ENCODE data around the gene C17orf100. TPM values are rescaled to one million over a fixed set of nuclear protein-coding genes. Genes with fewer than 3 reads are reported as not detected.

C17orf100 gene
- total RNA-seq, 2 experiments from 2014 or later: 0.69 to 0.70 TPM

DNA sequence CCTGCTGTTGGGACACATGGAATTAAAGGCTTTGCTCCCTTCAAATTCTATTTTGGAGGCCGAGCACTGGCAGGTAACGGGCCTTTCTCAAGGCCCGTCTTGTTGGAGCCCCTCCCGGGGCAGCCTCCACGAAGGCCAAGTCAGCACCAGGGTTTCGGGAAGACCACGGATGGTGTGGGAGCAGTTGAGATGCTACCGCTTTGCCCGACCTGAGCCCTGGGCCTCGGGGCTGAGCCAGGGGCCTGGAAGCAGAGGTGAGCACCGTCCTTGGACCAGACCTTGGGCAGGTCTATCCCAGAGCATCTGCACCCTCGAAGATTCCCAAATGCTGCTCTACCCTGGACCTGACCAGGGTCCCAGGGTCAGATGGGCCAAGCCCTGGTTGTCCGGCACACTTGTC is 23.0 kb downstream of the C17orf100 start:
- no peak for DNase-seq
- Mint-ChIP-seq H3K4me1 (ENCODE audit: low read depth) (peaks cover 10% of the 10 kb centered on the region), H3K36me3 (ENCODE audit: low read depth) (peaks cover 2% of the 10 kb centered on the region), H3K4me3 (no peak overlapping the region), H3K27me3 (peaks cover 9% of the 10 kb centered on the region), H3K27ac (no peak overlapping the region), H3K9me3 (no peaks in the 10 kb centered on the region)
- Histone ChIP-seq H3K4me3 (ENCODE audit: low read length) (no peak overlapping the region), H3K9me3 (ENCODE audit: control insufficient read depth in 1 of 2, insufficient read depth in 1 of 2, low read length in 2 of 2) (no peaks in the 10 kb centered on the region), H3K27me3 (ENCODE audit: control insufficient read depth in 1 of 2, insufficient read depth in 2 of 2, low read length in 2 of 2) (peaks cover 4 to 20% of the 10 kb centered on the region in 2 experiments), H3K36me3 (ENCODE audit: insufficient read depth, low read length) (no peaks in the 10 kb centered on the region), H3K27ac (ENCODE audit: low read depth in 1 of 2, low read length in 2 of 2) (no peak overlapping the region), H3K4me1 (ENCODE audit: insufficient read depth, low read length) (peaks cover 9% of the 10 kb centered on the region)
- CTCF ChIA-PET: no interaction called here
- intact Hi-C loops (cut with DNase I, micrococcal nuclease): no loop called here
- POLR2A ChIA-PET: no interaction called here
- ATAC-seq (ENCODE audit: poor library complexity): no peak
- TF ChIP-seq, protein P1, sequence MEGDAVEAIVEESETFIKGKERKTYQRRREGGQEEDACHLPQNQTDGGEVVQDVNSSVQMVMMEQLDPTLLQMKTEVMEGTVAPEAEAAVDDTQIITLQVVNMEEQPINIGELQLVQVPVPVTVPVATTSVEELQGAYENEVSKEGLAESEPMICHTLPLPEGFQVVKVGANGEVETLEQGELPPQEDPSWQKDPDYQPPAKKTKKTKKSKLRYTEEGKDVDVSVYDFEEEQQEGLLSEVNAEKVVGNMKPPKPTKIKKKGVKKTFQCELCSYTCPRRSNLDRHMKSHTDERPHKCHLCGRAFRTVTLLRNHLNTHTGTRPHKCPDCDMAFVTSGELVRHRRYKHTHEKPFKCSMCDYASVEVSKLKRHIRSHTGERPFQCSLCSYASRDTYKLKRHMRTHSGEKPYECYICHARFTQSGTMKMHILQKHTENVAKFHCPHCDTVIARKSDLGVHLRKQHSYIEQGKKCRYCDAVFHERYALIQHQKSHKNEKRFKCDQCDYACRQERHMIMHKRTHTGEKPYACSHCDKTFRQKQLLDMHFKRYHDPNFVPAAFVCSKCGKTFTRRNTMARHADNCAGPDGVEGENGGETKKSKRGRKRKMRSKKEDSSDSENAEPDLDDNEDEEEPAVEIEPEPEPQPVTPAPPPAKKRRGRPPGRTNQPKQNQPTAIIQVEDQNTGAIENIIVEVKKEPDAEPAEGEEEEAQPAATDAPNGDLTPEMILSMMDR (IDR thresholded peaks at IDR 0.05): no peak

DNA sequence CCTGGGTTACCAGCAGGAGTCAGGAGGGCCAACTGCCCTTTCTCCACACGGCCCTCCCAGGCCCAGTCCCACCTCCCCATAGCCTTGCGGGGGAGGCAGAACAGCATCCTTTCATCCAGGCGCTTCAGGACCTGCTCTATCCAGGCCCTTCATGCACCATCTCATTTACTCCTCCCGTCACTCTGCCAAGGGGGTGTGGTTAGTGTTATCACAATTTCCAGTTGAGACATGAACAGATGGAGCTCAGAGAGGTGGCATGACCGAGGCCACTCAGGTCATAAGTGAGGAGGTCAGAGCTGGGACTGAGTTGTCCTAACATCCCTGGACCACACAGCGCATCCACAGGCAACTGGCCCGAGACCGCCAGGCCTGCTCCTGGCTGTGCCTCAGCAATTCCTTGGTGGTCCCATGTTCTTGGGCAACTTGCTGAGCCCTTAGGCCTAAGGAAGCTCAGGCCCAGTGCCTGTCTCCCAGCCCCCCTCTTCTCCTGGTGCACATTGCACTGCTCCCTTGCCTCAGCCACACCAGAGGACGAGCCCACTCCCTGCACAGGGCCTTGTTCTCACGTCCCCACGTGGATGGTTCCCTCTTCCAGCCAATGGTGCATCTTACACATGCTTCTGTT is 23.8 kb downstream of the C17orf100 start:
- Histone ChIP-seq H3K9me3 (ENCODE audit: control insufficient read depth in 1 of 2, insufficient read depth in 1 of 2, low read length in 2 of 2) (no peaks in the 10 kb centered on the region), H3K27ac (ENCODE audit: low read depth in 1 of 2, low read length in 2 of 2) (no peak overlapping the region), H3K36me3 (ENCODE audit: insufficient read depth, low read length) (no peaks in the 10 kb centered on the region), H3K4me1 (ENCODE audit: insufficient read depth, low read length) (peaks cover 9% of the 10 kb centered on the region), H3K27me3 (ENCODE audit: control insufficient read depth in 1 of 2, insufficient read depth in 2 of 2, low read length in 2 of 2) (peaks cover 8 to 27% of the 10 kb centered on the region in 2 experiments), H3K4me3 (ENCODE audit: low read length) (no peak overlapping the region)
- POLR2A ChIA-PET: no interaction called here
- peaks cover 10% of the 10 kb centered on the region for H3K4me1 Mint-ChIP-seq (ENCODE audit: low read depth)
- CTCF ChIA-PET: no interaction called here
- intact Hi-C loops (cut with DNase I, micrococcal nuclease): no loop called here
- TF ChIP-seq, protein P1 (IDR thresholded peaks at IDR 0.05): no peak
- no peak for DNase-seq
- no peak overlapping the region for H3K27ac Mint-ChIP-seq
- peaks cover 14% of the 10 kb centered on the region for H3K27me3 Mint-ChIP-seq
- no peaks in the 10 kb centered on the region for H3K9me3 Mint-ChIP-seq
- no peak overlapping the region for H3K4me3 Mint-ChIP-seq
- ATAC-seq (ENCODE audit: poor library complexity): no peak
- no peaks in the 10 kb centered on the region for H3K36me3 Mint-ChIP-seq (ENCODE audit: low read depth)

DNA sequence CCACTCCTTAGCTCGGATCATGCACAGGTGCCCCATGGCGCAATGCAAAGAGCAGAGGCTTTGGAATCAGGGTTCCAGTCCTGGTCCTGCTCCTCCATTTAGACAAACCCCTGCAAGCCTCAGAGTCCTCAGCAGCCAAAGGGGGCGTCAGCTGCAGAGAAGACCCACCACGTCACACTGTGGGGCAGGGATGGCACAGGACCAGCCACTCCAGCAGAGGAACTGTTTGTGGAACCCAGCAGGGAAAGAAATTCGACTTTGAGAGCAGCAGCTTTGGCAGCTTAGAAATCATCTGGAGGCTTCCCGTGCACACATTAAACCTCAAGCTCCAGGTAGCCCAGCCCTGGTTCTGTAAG is 25.2 kb downstream of the C17orf100 start:
- no peak overlapping the region for H3K27ac ChIP-seq (ENCODE audit: low read depth in 1 of 2, low read length in 2 of 2)
- DNase-seq (no peak), ATAC-seq (ENCODE audit: poor library complexity) (no peak)
- no peaks in the 10 kb centered on the region for H3K36me3 ChIP-seq (ENCODE audit: insufficient read depth, low read length)
- H3K9me3 ChIP-seq (ENCODE audit: control insufficient read depth in 1 of 2, insufficient read depth in 1 of 2, low read length in 2 of 2): no peaks in the 10 kb centered on the region
- peaks cover 9% of the 10 kb centered on the region for H3K4me1 ChIP-seq (ENCODE audit: insufficient read depth, low read length)
- intact Hi-C loops (cut with DNase I, micrococcal nuclease): no loop called here
- TF ChIP-seq, protein P1 (IDR thresholded peaks at IDR 0.05): no peak
- H3K4me3 ChIP-seq (ENCODE audit: low read length): no peak overlapping the region
- no peaks in the 10 kb centered on the region for H3K9me3 Mint-ChIP-seq
- no peaks in the 10 kb centered on the region for H3K36me3 Mint-ChIP-seq (ENCODE audit: low read depth)
- ChIA-PET CTCF (no interaction called here), POLR2A (no interaction called here)
- H3K27ac Mint-ChIP-seq: no peak overlapping the region
- peaks cover 10 to 32% of the 10 kb centered on the region in 2 experiments for H3K27me3 ChIP-seq (ENCODE audit: control insufficient read depth in 1 of 2, insufficient read depth in 2 of 2, low read length in 2 of 2)
- H3K4me1 Mint-ChIP-seq (ENCODE audit: low read depth): peaks cover 10% of the 10 kb centered on the region
- H3K27me3 Mint-ChIP-seq: peaks cover 23% of the 10 kb centered on the region
- no peak overlapping the region for H3K4me3 Mint-ChIP-seq
